HuH-7 (cell line): ENCODE results near the gene ATOSA.

Experiments used
- DNase-seq: peaks from one replicate; pipeline ENCODE4 v3.0.0; 2011; ENCODE audit warnings: low spot score

The ATOSA gene

DNA sequence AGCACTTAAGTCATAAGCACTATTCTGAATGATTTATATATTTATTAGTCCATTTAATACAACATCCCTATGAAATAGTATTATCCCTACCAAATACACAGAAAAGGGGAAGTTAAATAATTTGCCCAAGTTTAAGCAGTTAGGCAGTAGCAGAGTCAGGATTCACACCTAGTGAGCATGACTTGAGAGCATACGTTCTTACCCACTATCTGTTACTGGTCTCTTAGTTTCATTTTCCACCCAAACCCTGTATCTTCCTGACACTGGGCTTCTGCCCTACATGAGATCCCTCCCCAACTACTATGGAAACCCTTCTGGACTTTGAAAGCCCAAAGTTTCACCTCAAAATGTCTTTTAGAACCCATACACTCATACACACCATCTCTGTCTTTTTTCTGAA, 4.4 kb upstream of the ATOSA start:
- DNase-seq: no peak

DNA sequence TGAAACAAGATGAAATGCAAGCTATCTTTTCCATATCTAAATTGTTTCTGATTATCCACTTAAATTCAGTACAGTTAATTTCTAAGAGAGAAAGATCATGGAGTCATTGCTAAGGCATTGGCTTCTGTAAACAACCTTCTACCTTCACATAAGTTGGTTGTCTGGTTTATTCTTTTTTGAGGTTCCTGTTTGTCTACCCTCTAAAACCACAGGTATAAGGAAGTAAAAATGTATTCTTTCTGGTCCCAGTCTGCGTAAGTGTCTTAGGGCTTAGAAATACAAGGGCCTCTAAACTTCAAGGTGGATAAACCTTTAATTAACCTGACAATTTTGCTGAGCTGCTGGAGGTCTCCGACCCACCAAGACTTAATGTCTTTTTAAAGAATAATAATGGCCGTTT, 3.6 kb upstream of the ATOSA start:
- DNase-seq: no peak

DNA sequence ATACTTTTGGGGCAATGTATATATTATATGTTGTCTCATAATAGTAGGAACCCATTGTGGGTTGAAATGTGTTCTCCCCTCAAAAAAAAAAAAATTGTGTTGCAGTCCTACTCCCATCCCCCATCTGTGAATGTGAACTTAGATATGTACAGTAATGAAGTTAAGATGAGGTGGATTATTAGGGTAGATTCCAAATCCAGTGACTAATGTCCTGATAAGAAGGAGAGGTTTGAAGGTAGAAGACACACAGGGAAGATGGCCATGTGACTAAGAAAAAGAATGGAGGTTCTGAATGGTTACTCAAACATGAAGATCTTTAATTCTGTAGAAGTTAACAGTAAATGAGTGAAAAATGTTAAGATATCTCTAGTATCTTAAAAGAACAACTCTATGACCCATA, 3.0 kb upstream of the ATOSA start:
- DNase-seq: no peak

DNA sequence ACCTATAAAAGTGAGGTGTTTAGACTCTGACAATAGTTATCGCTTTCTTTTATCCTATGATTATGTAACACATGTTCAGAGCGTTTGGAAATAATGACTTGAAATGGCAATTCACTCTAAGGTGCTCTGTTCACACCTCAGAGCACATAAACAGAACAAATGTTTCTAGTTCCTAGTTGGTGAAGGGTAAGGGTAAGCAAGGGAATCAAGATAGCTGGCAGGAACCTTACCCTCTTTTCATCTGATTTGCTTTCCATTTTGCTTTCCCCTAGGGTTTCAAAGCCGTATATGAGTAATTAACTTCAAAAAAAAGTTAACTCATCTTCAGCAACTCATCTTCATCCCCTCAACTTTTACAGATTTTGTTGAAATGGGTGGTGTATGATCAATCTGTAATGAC, 2.3 kb upstream of the ATOSA start:
- DNase-seq: no peak

DNA sequence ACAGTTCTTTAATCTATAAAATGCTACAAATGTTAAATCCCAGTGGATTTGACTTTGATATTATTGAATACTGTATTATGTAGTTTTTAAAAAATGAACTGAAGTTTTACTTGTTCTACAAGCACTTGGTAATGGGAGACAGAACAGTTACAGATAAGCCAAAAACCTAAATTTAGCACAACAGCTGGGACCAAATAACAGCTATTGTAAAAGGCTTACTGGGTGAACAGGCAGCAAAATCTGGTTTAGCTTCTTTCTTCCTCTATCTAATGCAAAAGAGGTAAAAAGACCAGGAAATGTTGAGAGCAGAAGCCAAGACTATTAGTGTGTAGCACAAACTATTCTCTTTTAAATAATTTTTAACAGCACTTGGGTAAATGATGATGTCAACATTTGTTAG, 1.6 kb upstream of the ATOSA start:
- no peak for DNase-seq

DNA sequence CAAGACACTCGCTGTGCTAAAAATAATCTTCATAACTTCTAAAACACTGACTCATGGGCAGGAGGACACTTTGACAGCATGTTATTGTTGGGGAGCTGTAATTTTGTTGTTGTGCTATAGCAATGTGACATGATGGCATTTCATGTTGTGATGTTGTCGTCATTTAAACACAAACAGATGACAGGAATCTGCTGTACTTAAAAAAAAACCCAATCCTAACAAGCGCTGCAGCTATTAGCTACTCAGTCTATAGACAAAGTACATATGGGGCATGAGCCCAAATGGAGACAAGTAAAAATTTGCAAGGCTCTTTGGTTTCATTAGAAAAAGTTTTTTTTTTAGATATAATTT, 828 bp upstream of the ATOSA start:
- DNase-seq: no peak

DNA sequence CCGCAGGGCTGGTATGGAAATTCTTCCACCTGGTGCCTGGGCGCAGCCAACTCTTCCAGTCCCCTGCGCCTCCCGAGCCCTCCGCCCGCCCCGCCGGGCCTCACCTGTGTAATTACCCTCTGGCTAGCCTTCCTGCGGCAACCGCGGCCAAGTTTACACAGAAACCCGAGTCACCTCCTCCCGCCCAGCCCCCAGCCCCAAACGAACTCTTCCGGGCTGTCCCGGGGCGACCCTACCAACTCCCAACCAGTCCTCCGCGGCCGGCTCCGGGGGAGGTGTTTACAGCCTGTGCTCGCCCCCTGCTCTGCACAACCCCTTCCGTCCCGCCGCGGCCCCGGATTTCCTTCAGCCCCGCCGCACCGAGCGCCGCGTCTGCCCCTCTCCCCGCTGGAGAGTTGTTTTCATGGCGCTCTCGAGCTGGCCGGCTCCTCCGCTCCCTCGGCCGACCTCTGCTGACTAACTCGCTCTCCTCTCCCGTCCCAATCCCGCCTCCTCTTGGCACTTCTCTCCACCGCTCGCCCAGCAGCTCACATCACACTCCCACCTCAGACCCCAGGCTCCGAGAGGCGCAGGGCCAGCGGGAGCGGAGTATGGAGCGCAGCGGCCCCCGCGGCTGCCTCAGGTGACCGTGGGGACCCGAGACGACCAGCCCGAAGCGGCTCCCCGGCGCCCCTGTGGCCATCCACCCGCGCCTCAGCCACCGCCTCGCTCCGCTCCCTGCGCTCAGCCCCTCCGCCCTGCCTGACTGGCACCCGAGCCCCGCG, 538 bp downstream of the ATOSA start:
- peak; percentile 66 for DNase-seq

DNA sequence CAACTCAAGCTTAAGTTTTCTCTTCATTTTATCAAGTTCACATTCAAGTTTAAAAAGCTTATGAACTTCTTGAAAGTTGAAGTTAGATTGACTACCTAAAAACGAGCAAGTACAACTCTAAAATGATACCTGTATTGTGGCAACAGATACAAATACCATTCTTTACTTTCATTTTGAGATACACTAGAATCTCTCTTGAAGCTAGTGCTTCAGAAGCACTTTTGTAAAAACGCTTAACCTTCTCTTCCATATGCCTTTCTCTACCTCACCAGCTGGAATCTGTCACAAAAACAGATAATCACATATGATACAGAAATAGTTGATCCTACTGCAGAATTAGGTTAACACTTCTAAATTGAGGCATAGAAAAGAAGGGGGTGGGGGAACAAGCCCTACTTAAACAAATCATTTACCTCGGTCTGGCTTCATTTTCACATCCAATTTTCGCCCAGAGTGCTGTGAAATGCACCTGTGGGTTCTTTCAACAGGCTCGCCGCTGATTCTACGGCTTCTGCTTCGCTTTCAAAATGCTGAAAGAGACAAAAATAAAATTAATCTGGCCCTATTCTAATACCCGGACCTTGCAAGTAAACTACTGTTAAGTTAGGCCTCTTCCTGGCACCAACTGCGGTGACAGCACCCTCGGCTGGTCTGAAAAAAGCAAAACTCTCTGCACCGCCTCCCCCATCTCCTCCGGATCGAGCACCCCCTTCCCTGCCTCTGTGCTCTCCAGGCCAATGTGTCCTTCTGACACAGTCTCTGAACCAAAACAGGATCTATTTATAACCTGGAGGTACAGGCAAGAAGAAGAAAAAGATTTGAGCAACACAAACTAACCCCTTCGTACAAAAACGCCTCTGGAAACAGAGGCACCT, 1.4 kb downstream of the ATOSA start:
- DNase-seq: peak; percentile 38

DNA sequence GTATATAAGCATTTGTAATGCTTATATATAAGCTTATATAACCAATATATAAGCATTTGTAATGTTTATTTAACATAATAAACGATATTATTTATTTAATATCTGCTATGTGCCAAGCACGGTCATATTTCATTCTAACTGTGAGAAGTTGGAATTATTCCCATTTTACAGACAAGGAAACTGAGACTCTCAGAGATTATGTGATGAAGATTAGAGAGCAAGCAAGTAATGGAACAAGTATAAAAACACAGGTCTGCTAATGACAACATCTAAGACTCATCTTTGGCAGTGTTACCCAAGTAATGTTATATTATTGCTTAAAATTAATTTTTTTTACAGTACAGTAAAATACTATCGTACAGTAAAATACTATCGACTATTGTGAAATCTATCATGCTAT, 4.4 kb downstream of the ATOSA start:
- DNase-seq: no peak

DNA sequence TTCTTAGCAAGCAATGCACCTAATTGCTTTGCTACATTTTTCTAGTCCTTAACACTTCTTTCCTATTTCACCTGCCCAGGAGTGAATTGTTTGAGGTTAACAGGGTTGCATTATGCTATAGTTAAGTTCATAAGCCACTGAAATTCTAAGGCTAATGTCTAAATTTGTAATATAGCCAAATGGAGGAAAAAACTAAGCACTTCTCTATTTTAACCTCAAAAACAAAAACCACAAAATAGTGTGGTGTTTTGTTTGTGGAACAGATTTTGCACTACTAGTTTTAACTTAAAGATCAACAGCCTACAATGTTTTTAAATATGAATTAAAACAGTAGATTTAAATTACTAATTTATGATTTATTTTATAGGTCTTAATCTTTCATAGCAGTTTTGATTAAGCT, 5.5 kb downstream of the ATOSA start:
- DNase-seq: no peak

DNA sequence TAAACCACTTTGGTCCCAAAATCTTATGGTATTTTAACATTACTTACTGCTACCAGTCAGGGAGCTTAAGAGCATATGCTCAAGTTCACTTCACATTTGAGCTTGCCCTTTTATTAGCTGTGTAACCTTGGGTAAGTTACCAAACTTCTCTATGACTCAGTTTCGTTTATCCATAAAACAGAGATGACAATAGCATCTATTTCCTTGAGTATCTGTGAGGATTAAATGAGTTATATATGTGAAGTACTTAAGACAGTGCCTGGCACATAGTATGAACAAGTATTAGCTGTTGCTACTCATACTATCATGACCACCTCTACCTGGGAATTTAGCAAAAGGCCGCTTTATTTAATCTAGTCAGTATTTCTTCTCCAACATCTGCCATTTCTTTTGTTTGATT, 5.9 kb downstream of the ATOSA start:
- DNase-seq: no peak

DNA sequence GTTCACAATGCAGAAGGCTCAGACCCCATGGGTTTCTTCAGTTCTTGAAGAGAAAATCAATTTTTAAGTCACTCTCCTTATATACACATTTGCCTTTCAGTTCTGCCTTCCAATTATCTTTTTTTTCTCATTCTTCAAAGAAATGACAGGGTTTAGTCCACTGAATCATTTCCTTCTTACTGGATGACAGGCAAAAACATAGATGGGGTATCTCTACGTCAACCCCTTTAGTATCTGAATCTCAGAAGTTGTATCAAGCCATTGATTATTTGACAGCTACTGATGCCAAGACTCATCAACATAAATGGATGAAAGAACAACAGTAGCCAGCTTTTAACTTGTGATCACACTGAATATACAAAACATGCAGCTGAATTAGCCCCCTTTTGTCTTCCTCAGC, 6.5 kb downstream of the ATOSA start:
- DNase-seq: no peak

DNA sequence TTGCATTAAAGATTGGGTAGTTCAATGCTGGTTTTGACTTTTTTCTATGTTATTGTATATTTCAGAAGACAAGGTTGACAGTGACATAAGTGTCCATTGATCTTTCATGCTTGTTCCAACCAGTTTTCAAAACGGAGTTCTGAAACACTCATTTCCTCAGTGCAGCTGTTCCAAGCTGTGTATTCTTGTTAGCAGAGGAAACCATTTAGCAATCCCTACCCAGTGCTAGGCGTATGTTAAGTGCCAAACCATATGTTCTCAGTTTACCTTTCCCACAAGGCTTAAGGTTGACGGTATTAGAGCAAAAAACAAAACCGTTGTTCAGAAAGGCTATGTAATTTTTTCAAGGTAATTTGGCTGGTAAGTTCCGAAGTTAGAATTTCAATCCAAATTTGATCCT, 9.1 kb downstream of the ATOSA start:
- DNase-seq: no peak

DNA sequence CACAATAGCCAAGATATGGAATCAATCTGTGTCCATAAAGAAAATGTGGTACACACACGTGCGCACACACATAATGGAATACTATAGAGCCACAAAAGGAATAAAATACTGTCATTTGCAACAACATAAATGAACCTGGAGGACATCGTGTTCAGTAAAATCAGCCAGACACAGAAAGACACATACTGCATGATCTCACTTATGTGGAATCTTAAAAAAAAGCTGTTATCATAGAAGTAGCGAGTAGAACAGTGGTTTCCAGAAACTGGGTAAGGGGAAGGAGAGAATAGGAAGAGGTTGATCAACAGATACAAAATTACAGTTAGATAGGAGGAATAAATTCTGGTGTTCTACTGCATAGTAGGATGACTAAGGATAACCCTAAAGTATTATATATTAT, 11.1 kb downstream of the ATOSA start:
- no peak for DNase-seq

DNA sequence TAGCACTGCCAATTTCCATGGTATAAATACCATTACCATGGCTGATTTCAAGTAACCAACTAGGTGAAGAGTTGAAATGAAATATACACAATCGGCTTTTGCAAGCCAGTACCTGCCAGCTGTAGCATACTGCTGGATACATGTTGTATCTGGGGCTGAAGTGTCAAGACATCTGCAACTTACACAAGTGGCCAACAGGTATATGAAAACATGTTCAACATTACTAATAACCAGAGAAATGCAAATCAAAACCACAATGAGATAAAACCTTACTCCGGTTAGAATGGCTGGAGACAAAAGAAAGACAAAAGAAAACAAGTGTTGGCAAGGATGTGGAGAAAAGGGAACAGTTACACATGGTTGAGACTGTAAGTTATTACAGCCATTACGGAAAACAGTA, 11.6 kb downstream of the ATOSA start:
- DNase-seq: no peak

DNA sequence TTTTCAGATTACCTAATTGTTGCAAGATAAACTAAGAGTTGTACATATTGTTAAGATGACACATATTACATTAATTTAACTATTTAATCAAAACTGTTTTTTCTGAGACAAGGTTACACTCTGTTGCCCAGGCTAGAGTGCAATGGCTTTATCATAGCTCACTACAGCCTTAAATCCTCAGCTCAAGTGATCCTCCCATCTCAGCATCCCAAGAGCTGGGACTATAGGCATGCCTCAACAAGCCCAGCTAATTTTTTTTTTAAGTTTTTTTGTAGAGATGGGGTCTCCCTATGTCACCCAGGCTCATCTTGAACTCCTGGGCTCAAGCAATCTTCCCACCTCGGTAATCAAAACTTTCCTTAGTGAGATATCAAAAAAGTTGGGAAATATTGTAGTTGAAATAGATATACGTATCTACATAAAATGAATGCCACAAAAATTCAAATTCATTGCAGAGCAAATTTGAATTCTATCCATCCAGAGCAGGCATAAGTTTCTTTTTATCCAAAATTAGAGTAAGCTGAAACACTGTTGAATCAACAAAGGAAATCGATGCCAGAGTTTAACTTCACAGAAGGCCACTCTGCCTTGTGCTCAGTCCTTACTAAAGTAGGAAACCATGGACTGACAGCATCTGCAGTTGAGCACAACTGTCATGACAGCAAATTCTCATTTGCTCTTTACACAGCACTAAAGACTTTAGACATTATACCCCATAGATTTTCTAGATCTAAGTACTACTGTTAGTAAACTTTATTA, 15.5 kb downstream of the ATOSA start:
- no peak for DNase-seq

DNA sequence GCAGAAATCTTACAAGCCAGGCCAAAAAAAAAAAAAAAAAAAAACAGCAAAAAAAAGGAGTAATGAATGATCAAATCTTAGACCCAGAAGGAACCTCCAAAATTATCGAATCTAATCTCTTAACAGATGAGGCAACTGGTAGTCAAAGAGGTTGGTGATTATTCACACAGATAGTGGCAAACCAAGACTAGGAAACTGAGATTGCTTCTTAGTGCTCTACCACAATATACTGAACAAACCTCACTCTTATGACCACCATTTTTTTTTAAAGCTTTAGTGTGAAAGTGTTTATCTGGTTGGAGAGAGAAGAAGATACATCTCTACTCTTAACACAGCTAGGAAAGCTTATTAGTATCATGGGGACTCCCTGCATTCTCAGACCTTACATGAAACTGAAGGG, 17.3 kb downstream of the ATOSA start:
- no peak for DNase-seq

DNA sequence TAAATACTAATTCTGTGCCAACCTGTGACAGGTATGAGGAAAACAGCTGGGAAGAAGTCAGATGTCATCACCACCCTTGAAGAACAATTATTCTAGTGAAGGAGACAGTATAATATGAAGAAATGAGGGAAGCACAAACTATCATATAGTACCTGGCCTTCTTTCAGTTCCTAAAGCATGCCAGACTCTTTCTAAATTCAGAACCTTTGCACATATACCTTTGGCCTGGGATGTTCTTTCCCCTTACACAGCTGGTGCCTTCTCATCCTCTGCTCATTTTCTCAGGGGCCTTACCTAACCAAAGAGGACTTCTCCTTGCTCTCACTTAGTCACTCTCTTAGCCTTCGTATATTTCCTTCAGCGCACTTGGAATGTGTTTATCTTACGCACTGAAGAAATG, 19.0 kb downstream of the ATOSA start:
- no peak for DNase-seq

DNA sequence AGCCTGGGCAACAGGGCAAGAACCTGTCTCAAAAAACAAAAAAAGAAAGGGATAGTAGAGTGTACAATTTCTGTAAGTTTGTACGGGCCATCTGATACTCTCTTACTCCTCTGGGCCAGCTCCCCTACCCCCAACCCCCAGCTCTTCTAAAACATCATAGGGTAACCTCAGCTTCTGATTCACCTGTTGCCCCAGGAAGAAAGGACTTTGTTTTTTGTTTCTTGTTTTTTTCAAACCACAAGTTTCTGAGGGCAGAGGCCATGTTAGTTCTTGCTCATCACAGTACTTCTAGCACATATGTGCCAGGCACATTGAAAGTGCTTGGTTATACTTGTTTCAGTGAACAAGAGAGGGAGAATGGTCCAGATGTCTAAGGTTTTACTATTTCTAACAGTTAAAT, 20.2 kb downstream of the ATOSA start:
- no peak for DNase-seq

DNA sequence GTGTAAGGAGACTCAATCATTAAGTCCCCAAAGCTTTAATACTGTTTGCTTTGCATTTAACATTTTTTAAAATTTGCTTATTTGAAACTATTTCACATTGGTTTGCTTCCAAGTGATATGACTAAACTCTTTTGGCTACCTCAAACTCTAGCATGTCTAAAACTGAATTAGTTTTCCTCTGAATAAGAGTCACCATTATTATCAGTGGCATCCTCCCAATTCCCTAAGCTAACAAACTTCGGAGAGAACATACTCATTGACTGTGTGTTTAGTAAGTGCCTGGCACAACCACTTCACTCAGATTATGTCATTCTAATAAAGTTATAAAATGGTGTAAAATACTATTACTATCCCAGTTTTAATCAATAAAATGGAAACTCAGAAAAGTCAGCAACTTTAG, 21.9 kb downstream of the ATOSA start:
- no peak for DNase-seq

DNA sequence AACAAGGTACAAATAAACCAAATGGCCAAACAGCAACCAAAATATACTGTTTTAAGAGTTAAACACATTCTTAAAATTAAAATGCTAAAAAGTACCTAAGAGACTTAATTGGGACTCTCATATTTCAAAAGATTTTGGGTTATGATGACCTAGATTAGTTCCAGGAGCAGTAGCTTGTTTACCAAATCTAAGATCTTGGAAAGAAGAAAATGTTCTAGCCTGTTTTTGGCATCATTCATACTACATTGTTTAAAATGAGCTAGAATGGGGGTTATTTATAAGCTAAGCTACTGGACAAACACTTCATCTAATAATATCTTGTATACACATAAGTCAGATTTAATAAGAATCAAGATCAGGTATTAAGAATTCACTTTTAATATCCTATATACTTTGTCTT, 22.8 kb downstream of the ATOSA start:
- DNase-seq: no peak

DNA sequence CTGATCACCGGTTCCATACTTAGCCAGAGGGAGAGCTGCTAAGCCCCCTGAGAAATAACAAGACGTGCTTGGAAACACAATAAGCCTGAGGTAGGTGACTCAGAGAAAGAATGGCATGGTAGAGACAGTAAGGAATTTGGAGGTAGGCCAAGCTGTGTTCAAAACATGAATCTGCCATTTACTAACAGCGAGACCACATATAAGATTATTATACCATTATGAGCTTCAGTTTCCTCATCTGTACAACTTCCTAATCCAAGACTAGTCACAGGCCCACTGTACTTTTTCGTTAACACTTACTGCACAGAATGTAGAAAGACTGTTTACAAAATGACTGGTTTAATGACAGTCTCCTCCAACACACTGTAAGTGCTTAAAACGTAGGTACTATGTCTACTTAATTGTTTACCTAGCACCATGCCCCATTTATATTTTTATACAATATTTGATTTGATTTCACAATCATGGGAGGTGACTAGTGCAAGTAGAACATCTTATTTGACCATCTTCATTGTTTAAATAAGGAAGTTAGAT, 25.7 kb downstream of the ATOSA start:
- no peak for DNase-seq

DNA sequence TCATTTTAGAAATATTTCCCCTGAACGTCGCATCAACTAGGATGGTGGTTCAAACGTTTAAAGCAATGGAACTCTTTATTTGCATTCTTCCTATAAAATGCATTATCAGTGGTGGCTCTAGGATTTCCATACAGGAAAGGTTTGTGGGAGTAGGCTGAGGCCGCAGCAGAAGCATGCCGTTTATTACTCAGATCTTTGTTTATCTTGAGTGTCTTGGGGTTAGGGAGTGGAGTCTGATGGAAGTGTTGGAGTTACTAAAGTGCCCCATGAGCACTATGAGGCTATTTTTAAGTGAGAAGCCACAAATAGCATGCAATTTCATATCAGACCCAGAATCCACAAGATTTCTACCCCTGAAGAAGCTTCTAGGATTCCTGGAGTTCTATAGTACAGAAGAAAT, 26.2 kb downstream of the ATOSA start:
- no peak for DNase-seq
